Transverse colon (tissue), 4 donors: Measurements from ENCODE around the gene TRMU.

Source experiments
- CTCF ChIP-seq, 5 experiments: fragments of 200-600 bp in 3 of 5; fragments of 450-650 bp in 2 of 5; sonication (generic) in 3 of 5; IDR thresholded peaks; 1 replicate in 2 of 5; 2 replicates in 3 of 5; pipeline ENCODE4 v1.5.1; 2016 to 2017; ENCODE audit warnings: antibody characterized with exemption in 5 of 5, inconsistent platforms in 3 of 5, mild to moderate bottlenecking in 2 of 5, moderate library complexity in 1 of 5
- EP300 ChIP-seq: sonication (generic); formaldehyde crosslinking; IDR thresholded peaks from one replicate; pipeline ENCODE4 v1.6.1; 2017; ENCODE audit warnings: antibody characterized with exemption, low read depth
- POLR2A ChIP-seq: fragments of 450-650 bp; IDR thresholded peaks from one replicate; pipeline ENCODE4 v1.6.1; 2016; ENCODE audit warnings: antibody characterized with exemption, mild to moderate bottlenecking, moderate library complexity
- POLR2AphosphoS5 ChIP-seq, 3 donors: sonication (generic); formaldehyde crosslinking; IDR thresholded peaks; one replicate each; pipeline ENCODE4 v1.6.1; 2016; ENCODE audit warnings: antibody characterized with exemption in 3 of 3

- TF ChIP-seq CTCF (IDR thresholded peaks at IDR 0.05) = no peak
- no peak for TF ChIP-seq POLR2A
- no peak for TF ChIP-seq EP300
- TF ChIP-seq POLR2AphosphoS5 (IDR thresholded peaks at IDR 0.05) = no peak
Measured at GRCh38 chr22:46308283-46308988, 27.1 kb upstream of the TRMU start.
